ENCODE measurements around the gene GPR82. TPM values are rescaled to one million over a fixed set of nuclear protein-coding genes. Genes with fewer than 3 reads are reported as not detected.
"Not testable (repeated sequence)": the region's sequence is repeated elsewhere in the genome, so short reads cannot be mapped to it uniquely, and the experiment has no call there.

GPR82 gene
- 0.25 TPM in 1 of 2 replicates, not detected in the other for total RNA-seq (2013; cell fraction: nucleolus; rRNA removed)
- 0.60 and 0.68 TPM in 2 replicates for total RNA-seq (2014; rRNA removed)
- 0.55 and 0.81 TPM in 2 replicates for total RNA-seq (2014; rRNA removed; fragmentation: Illumina TruSeq; extraction: Trizol)
- total RNA-seq (2021) = 0.13 and 0.28 TPM in 2 replicates
- 0.13 TPM for polyA plus RNA-seq (2011; ENCODE audit: low read depth)
- polyA plus RNA-seq (2011; rRNA removed) = 1.7 and 2.3 TPM in 2 replicates
- 0.59 and 0.67 TPM in 2 replicates for polyA plus RNA-seq (2011; cell fraction: cytosol; rRNA removed)
- 0.25 and 0.28 TPM in 2 replicates for polyA plus RNA-seq (2011; cell fraction: nucleus; rRNA removed)
- 0.28 and 0.35 TPM in 2 replicates for polyA plus RNA-seq (2012)
- polyA plus RNA-seq (2014; fragmentation: Illumina TruSeq; extraction: Trizol) = 0.57 and 0.65 TPM in 2 replicates
- 1 to 10 TPM in 1 of 2 experiments, under 1 TPM in 1; 0.47 to 1.1 TPM for polyA plus RNA-seq (2014; fragmentation: Nextera tagmentation; extraction: Ambion mirVana)
- polyA plus RNA-seq (2014; rRNA removed) = 0.23 and 0.46 TPM in 2 replicates
- under 1 TPM; 0.26 to 0.42 TPM for polyA plus RNA-seq (2016; fragmentation: Nextera tagmentation; extraction: Ambion mirVana)
- polyA minus RNA-seq (2011; rRNA and poly(A)+ RNA removed) = 0.72 and 1.3 TPM in 2 replicates
- 0.67 and 0.73 TPM in 2 replicates for polyA minus RNA-seq (2011; cell fraction: cytosol; rRNA and poly(A)+ RNA removed)
- polyA minus RNA-seq (2011; cell fraction: nucleus; rRNA and poly(A)+ RNA removed) = 0.24 and 1.1 TPM in 2 replicates
- percentile 11 among the genes with signal in this experiment for Bru-seq, nascent RNA
- BruChase-seq, experiment 1, labeled RNA remaining after a 6-hour chase = not detected
- not detected for BruChase-seq, experiment 2, labeled RNA remaining after a 2-hour chase
- long read RNA-seq, experiment 1, partial matches to known transcripts = 0 of 1 reads
- long read RNA-seq, experiment 1, other reads (novel, unspliced or antisense) = 0 of 1 reads
- long read RNA-seq, experiment 2, transcript GPR82-201 (3 exons, 3,349 nt) = major isoform, 7 of 10 reads
- long read RNA-seq, experiment 2, partial matches to known transcripts = 0 of 10 reads
- long read RNA-seq, experiment 2, other reads (novel, unspliced or antisense) = 3 of 10 reads

- no peaks in the 10 kb centered on the region for H3K79me2 ChIP-seq (ENCODE audit: control insufficient read depth, insufficient read depth, low read length)
- H3K27ac ChIP-seq (ENCODE audit: control insufficient read depth, insufficient read depth) = 0 out of 2 replicates have a peak within 1 kb of the TSS, but pooled peaks have one; percentile 18
- TF ChIP-seq RUNX3 (IDR thresholded peaks at IDR 0.05; ENCODE audit: low read length) (peak; percentile 60), ATF2 (IDR thresholded peaks at IDR 0.05; ENCODE audit: low read length) (peak; percentile 46; the same call in 1 of the 2 replicates), SPI1 (IDR thresholded peaks at IDR 0.05; ENCODE audit: borderline replicate concordance, insufficient read depth, low read depth, low read length) (peak; percentile 39), LARP7 (IDR thresholded peaks at IDR 0.05) (no peak), MTA2 (IDR thresholded peaks at IDR 0.05; ENCODE audit: low read depth) (peak; percentile 36; the same call in 1 of the 2 replicates), E2F4 (IDR thresholded peaks at IDR 0.05; ENCODE audit: low read depth, low read length) (no peak), PAX5 (IDR thresholded peaks at IDR 0.05; ENCODE audit: borderline replicate concordance, low read depth, low read length) (no peak), RBBP5 (conservative IDR thresholded peaks at IDR 0.05) (no peak)
- H4K20me1 ChIP-seq (ENCODE audit: control insufficient read depth, insufficient read depth) = no peaks in the 10 kb centered on the region
- ATAC-seq (peak; percentile 51), FAIRE-seq (no peak), DNase-seq (ENCODE audit: low read depth, low spot score) (no peak)
- intact Hi-C loops (cut with micrococcal nuclease; ENCODE audit: unreplicated experiment) (loop anchor here (5.0 kb wide), 1 partner anchor 52 kb away; no protein-coding TSS in a partner anchor), in situ Hi-C loops (cut with MboI) (no loop called here)
- 0% methylated on average over 2 of the region's 2 CpGs for WGBS (ENCODE audit: insufficient coverage, insufficient replicate concordance, low lambda C conversion rate, missing lambda C conversion rate)
- no peak within 1 kb of the TSS for H3K4me2 ChIP-seq (ENCODE audit: control insufficient read depth, insufficient read depth)
- peaks cover 3% of the 10 kb centered on the region; the same call in 2 of the 3 replicates for H3K9me3 ChIP-seq (replicated peaks; ENCODE audit: control insufficient read depth, insufficient read depth, low read length)
- no peak within 1 kb of the TSS for H3K9ac ChIP-seq (ENCODE audit: control insufficient read depth, insufficient read depth, low read length)
- no TSS peak for BruUV-seq (replicated peaks)
- ChIA-PET SMC1A (ENCODE audit: uncharacterized antibody, unreplicated experiment) (no interaction called here), POLR2A (no interaction called here), RAD21 (ENCODE audit: unreplicated experiment) (interaction anchor here (1.3 kb wide), 1 partner anchor 18 kb away, joined by 4 read pairs; no protein-coding TSS in a partner anchor), CTCF (interaction anchor here (1.4 to 1.7 kb wide), 3 partner anchors 11 to 143 kb away, joined by 3 to 8 read pairs (median 5); no protein-coding TSS in a partner anchor)
- no peak within 1 kb of the TSS for H2AFZ ChIP-seq (ENCODE audit: control insufficient read depth, low read depth, low read length)
- H3K36me3 ChIP-seq (ENCODE audit: control insufficient read depth in 2 of 2, insufficient read depth in 2 of 2, low read length in 1 of 2) = no peaks in the 10 kb centered on the region
- H3K27me3 ChIP-seq (replicated peaks in 1 of 2; ENCODE audit: control insufficient read depth in 2 of 2, insufficient read depth in 2 of 2, low read length in 1 of 2) = no peaks in the 10 kb centered on the region
- H3K4me1 ChIP-seq (ENCODE audit: control insufficient read depth, insufficient read depth, low read length) = peaks cover 28% of the 10 kb centered on the region
- H3K4me3 ChIP-seq = no peak within 1 kb of the TSS
These were observed at the start of gene GPR82 for GRCh38 chrX:41723826-41724225. GPR82 (plus strand) TSS chrX:41724181; CDS start chrX:41727027, 2,846 bp downstream.

- H3K9me3 ChIP-seq (replicated peaks; ENCODE audit: control insufficient read depth, insufficient read depth, low read length); FAIRE-seq; DNase-seq (ENCODE audit: low read depth, low spot score); H3K4me1 ChIP-seq (ENCODE audit: control insufficient read depth, insufficient read depth, low read length); BruUV-seq (replicated peaks); H3K4me2 ChIP-seq (ENCODE audit: control insufficient read depth, insufficient read depth); in situ Hi-C loops (cut with MboI); H3K4me3 ChIP-seq; H3K9ac ChIP-seq (ENCODE audit: control insufficient read depth, insufficient read depth, low read length); H2AFZ ChIP-seq (ENCODE audit: control insufficient read depth, low read depth, low read length); H3K27ac ChIP-seq (ENCODE audit: control insufficient read depth, insufficient read depth); H3K27me3 ChIP-seq (replicated peaks in 1 of 2; ENCODE audit: control insufficient read depth in 2 of 2, insufficient read depth in 2 of 2, low read length in 1 of 2); POLR2A ChIA-PET; RAD21 ChIA-PET (ENCODE audit: unreplicated experiment); ATAC-seq; H3K79me2 ChIP-seq (ENCODE audit: control insufficient read depth, insufficient read depth, low read length); H3K36me3 ChIP-seq (ENCODE audit: control insufficient read depth in 2 of 2, insufficient read depth in 2 of 2, low read length in 1 of 2); H4K20me1 ChIP-seq (ENCODE audit: control insufficient read depth, insufficient read depth); intact Hi-C loops (cut with micrococcal nuclease; ENCODE audit: unreplicated experiment); SMC1A ChIA-PET (ENCODE audit: uncharacterized antibody, unreplicated experiment): not testable (repeated sequence)
- CTCF ChIA-PET = interaction anchor here (1.0 kb wide), 1 partner anchor 10 kb away, joined by 3 read pairs; no protein-coding TSS in a partner anchor
- 86% methylated on average over 14 of the region's 15 CpGs for WGBS (ENCODE audit: insufficient coverage, insufficient replicate concordance, low lambda C conversion rate, missing lambda C conversion rate)
These were observed 47.6 kb upstream of the GPR82 start for GRCh38 chrX:41676361-41676760.

Data from GM12878 (cell line).